SK-N-SH (cell line): ENCODE measurements around the gene HS6ST1.

Source experiments
- CHD2 ChIP-seq: fragments of 150-350 bp; IDR thresholded peaks from 2 replicates; pipeline ENCODE4 v1.6.1; 2018; ENCODE audit warnings: low read length; ENCODE audit not compliant: partially characterized antibody
- CTCF ChIP-seq: fragments of 200-600 bp; sonication (generic); IDR thresholded peaks from 2 replicates; pipeline ENCODE4 v1.6.1; 2017; ENCODE audit warnings: antibody characterized with exemption, mild to moderate bottlenecking, moderate library complexity
- EZH2phosphoT487 ChIP-seq: fragments of 200-600 bp; sonication (generic); IDR thresholded peaks from 2 replicates; pipeline ENCODE4 v1.6.1; 2017; ENCODE audit warnings: low read depth, mixed run types, mild to moderate bottlenecking, antibody characterized with exemption, moderate library complexity, borderline replicate concordance
- MXI1 ChIP-seq: IDR thresholded peaks from 2 replicates; pipeline ENCODE4 v1.6.1; 2012; ENCODE audit warnings: mild to moderate bottlenecking, low read depth, low read length, improper control_type of control experiment
- NFIC ChIP-seq: IDR thresholded peaks from 2 replicates; pipeline ENCODE4 v1.4.0; 2012; ENCODE audit warnings: borderline replicate concordance
- PBX3 ChIP-seq: IDR thresholded peaks from 2 replicates; pipeline ENCODE4; 2012
- POLR2AphosphoS5 ChIP-seq: IDR thresholded peaks from 2 replicates; pipeline ENCODE4 v1.6.1; 2012; ENCODE audit warnings: low read depth, low read length
- SMC3 ChIP-seq: IDR thresholded peaks from 2 replicates; pipeline ENCODE4 v1.6.1; 2012; ENCODE audit warnings: low read depth, low read length, improper control_type of control experiment

- TF ChIP-seq CTCF (no peak), POLR2AphosphoS5 (no peak), PBX3 (no peak), MXI1 (no peak), EZH2phosphoT487 (no peak), CHD2 (no peak), SMC3 (no peak), NFIC (no peak)
These were observed 24.7 kb downstream of the HS6ST1 start for GRCh38 chr2:128293870-128294455.
